H1 (cell line): ENCODE data around the gene CAMSAP1. TPM values are rescaled to one million over a fixed set of nuclear protein-coding genes. Genes with fewer than 3 reads are reported as not detected.

Experiments used
- CTCF ChIA-PET: fragments of 300-600 bp; sonication (Branson Sonifier 250); formaldehyde crosslinking; loops from one replicate; lab custom pipeline; 2021; ENCODE audit not compliant: partially characterized antibody; lab: Charles Lee
- POLR2A ChIA-PET: fragments of 300-600 bp; sonication (Branson Sonifier 250); formaldehyde crosslinking; loops from one replicate; lab custom pipeline; 2021; ENCODE audit warnings: inconsistent platforms; ENCODE audit not compliant: partially characterized antibody; lab: Charles Lee
- DNase-seq, 2 experiments: peaks; one replicate each; pipeline versions ENCODE4 v3.0.0 to v3.0.0-alpha.2; 2010 to 2022; ENCODE audit warnings: low spot score in 2 of 2, low read depth in 1 of 2, mixed read lengths in 1 of 2
- FAIRE-seq: peaks from 2 replicates; lab custom pipeline; 2011; peaks lifted over from hg19 to GRCh38; lab: Jason Lieb, UNC
- H2AFZ ChIP-seq: 2 replicates; pipeline ENCODE4 v1.8.1; 2012; ENCODE audit warnings: low read length, inconsistent platforms
- H2AK5ac ChIP-seq: 2 replicates; pipeline ENCODE4 v1.6.1; 2013; ENCODE audit warnings: low read depth, low read length
- H2BK120ac ChIP-seq: replicated peaks from 2 replicates; pipeline ENCODE3; 2013; ENCODE audit warnings: low read depth, low read length, inconsistent platforms
- H2BK12ac ChIP-seq: 2 replicates; pipeline ENCODE4 v1.6.1; 2013; ENCODE audit warnings: low read depth, low read length
- H2BK15ac ChIP-seq: 2 replicates; pipeline ENCODE4 v1.6.1; 2013; ENCODE audit warnings: low read length
- H2BK20ac ChIP-seq: 2 replicates; pipeline ENCODE4 v1.6.1; 2013; ENCODE audit warnings: low read length
- H2BK5ac ChIP-seq: 2 replicates; pipeline ENCODE4 v1.6.1; 2013; ENCODE audit warnings: low read depth, low read length
- H3K14ac ChIP-seq: 2 replicates; pipeline ENCODE4 v1.6.1; 2013; ENCODE audit warnings: inconsistent platforms; ENCODE audit not compliant: insufficient read length
- H3K18ac ChIP-seq: 2 replicates; pipeline ENCODE4 v1.6.1; 2013; ENCODE audit warnings: low read length; ENCODE audit errors: extremely low read depth
- H3K23ac ChIP-seq: 2 replicates; pipeline ENCODE4 v1.6.1; 2013; ENCODE audit warnings: inconsistent platforms; ENCODE audit not compliant: insufficient read length
- H3K23me2 ChIP-seq: 2 replicates; pipeline ENCODE4 v1.6.1; 2013; ENCODE audit warnings: low read depth, low read length
- H3K27ac ChIP-seq: 2 replicates; pipeline ENCODE4 v1.6.1; 2011; ENCODE audit warnings: low read depth, low read length, inconsistent platforms
- H3K27me3 ChIP-seq, 4 experiments: replicated peaks in 1 of 4; 1 replicate in 1 of 4; 2 replicates in 3 of 4; pipeline versions ENCODE4 v1.6.1 to v1.8.1; 2011 to 2013; ENCODE audit warnings: low read length in 3 of 4, mild to moderate bottlenecking in 3 of 4, inconsistent platforms in 2 of 4, mixed read lengths in 2 of 4, moderate library complexity in 1 of 4; ENCODE audit not compliant: control insufficient read depth in 3 of 4, insufficient read depth in 3 of 4; ENCODE audit errors: extremely low read depth in 1 of 4
- H3K36me3 ChIP-seq, 4 experiments: 2 replicates each; pipeline versions ENCODE4 v1.6.1 to v1.8.1; 2011 to 2013; ENCODE audit warnings: mild to moderate bottlenecking in 4 of 4, low read length in 3 of 4, moderate library complexity in 2 of 4, control low read depth in 1 of 4, inconsistent platforms in 1 of 4; ENCODE audit not compliant: insufficient read depth in 4 of 4, control insufficient read depth in 2 of 4
- H3K4ac ChIP-seq: replicated peaks from 2 replicates; pipeline ENCODE3; 2013; ENCODE audit warnings: low read length, low read depth, mixed read lengths, inconsistent platforms; ENCODE audit not compliant: insufficient read length
- H3K4me1 ChIP-seq, 4 experiments: replicated peaks in 1 of 4; 1 replicate in 1 of 4; 2 replicates in 3 of 4; pipeline versions ENCODE4 v1.6.1 to v1.8.1; 2011 to 2013; ENCODE audit warnings: low read length in 3 of 4, inconsistent platforms in 2 of 4, mixed read lengths in 1 of 4; ENCODE audit not compliant: insufficient read depth in 4 of 4, control insufficient read depth in 3 of 4
- H3K4me2 ChIP-seq, 2 experiments: 2 replicates each; pipeline versions ENCODE4 v1.6.1 to v1.8.1; 2011 to 2013; ENCODE audit warnings: low read depth in 2 of 2, low read length in 2 of 2, control low read depth in 1 of 2, inconsistent platforms in 1 of 2, mild to moderate bottlenecking in 1 of 2; ENCODE audit not compliant: insufficient read depth in 1 of 2
- H3K4me3 ChIP-seq, 4 experiments: fragments of 200-600, 300-600 bp in 1 of 4; sonication (generic), shearing (Covaris generic), sonication (Bioruptor Twin) in 1 of 4; 2 replicates each; pipeline versions ENCODE4 v1.5.1 to v1.8.1; 2011 to 2016; ENCODE audit warnings: low read length in 4 of 4, low read depth in 3 of 4, control low read depth in 2 of 4, inconsistent platforms in 2 of 4, mild to moderate bottlenecking in 2 of 4, mixed read lengths in 1 of 4, moderate library complexity in 1 of 4; ENCODE audit not compliant: insufficient read depth in 2 of 4; ENCODE audit errors: extremely low read depth in 1 of 4
- H3K56ac ChIP-seq: replicated peaks from 2 replicates; pipeline ENCODE3; 2013; ENCODE audit warnings: low read depth, mild to moderate bottlenecking, mixed read lengths, low read length, inconsistent platforms; ENCODE audit not compliant: insufficient read length
- H3K79me1 ChIP-seq: 2 replicates; pipeline ENCODE4 v1.6.1; 2013; ENCODE audit warnings: low read depth, low read length, control low read depth
- H3K79me2 ChIP-seq, 2 experiments: 2 replicates each; pipeline versions ENCODE4 v1.6.1 to v1.8.1; 2012 to 2013; ENCODE audit warnings: low read length in 2 of 2, mild to moderate bottlenecking in 2 of 2, inconsistent platforms in 1 of 2; ENCODE audit not compliant: insufficient read depth in 2 of 2, control insufficient read depth in 1 of 2
- H3K9ac ChIP-seq, 4 experiments: replicated peaks in 1 of 4; 1 replicate in 1 of 4; 2 replicates in 3 of 4; pipeline versions ENCODE4 v1.6.1 to v1.8.1; 2011 to 2013; ENCODE audit warnings: low read depth in 3 of 4, low read length in 3 of 4, control low read depth in 2 of 4, mild to moderate bottlenecking in 2 of 4, moderate library complexity in 2 of 4, inconsistent platforms in 1 of 4; ENCODE audit errors: extremely low read depth in 1 of 4
- H3K9me3 ChIP-seq, 2 experiments: 2 replicates each; pipeline versions ENCODE4 v1.6.1 to v1.8.1; 2012 to 2013; ENCODE audit warnings: mild to moderate bottlenecking in 2 of 2, moderate library complexity in 2 of 2, control low read depth in 1 of 2, inconsistent platforms in 1 of 2, low read depth in 1 of 2, low read length in 1 of 2, mixed read lengths in 1 of 2; ENCODE audit not compliant: insufficient read depth in 2 of 2
- H4K20me1 ChIP-seq, 2 experiments: replicated peaks in 1 of 2; 2 replicates each; pipeline versions ENCODE3 to v1.8.1; 2011 to 2013; ENCODE audit warnings: inconsistent platforms in 2 of 2, low read length in 2 of 2, mild to moderate bottlenecking in 1 of 2; ENCODE audit not compliant: insufficient read depth in 2 of 2, control insufficient read depth in 1 of 2
- H4K5ac ChIP-seq: 2 replicates; pipeline ENCODE4 v1.6.1; 2013; ENCODE audit warnings: low read length, low read depth, mixed read lengths, inconsistent platforms; ENCODE audit not compliant: insufficient read length
- H4K8ac ChIP-seq: 2 replicates; pipeline ENCODE4 v1.8.0; 2013; ENCODE audit warnings: mild to moderate bottlenecking, moderate library complexity, low read length, inconsistent platforms; ENCODE audit not compliant: insufficient read depth; ENCODE audit errors: extremely low read depth
- H4K91ac ChIP-seq: replicated peaks from 2 replicates; pipeline ENCODE3; 2013; ENCODE audit warnings: low read length, mixed read lengths, inconsistent platforms; ENCODE audit not compliant: insufficient read length
- CBX5 ChIP-seq: fragments of 300-800, 300-1000 bp; sonication (generic); IDR thresholded peaks from 2 replicates; pipeline ENCODE4 v1.7.1; 2016; ENCODE audit warnings: antibody characterized with exemption, low read length, low read depth
- CBX8 ChIP-seq: fragments of 300-800, 300-1000 bp; sonication (generic); IDR thresholded peaks from 2 replicates; pipeline ENCODE4 v1.7.1; 2016; ENCODE audit warnings: low read depth, low read length, borderline replicate concordance
- CTBP2 ChIP-seq: IDR thresholded peaks from 2 replicates; pipeline ENCODE4 v1.7.0; 2011; ENCODE audit warnings: borderline replicate concordance, mild to moderate bottlenecking, moderate library complexity, mixed read lengths, low read length; ENCODE audit not compliant: insufficient read depth, insufficient read length
- EZH2 ChIP-seq: fragments of 200-600 bp; sonication (generic); IDR thresholded peaks from 2 replicates; pipeline ENCODE4 v1.7.1; 2012; ENCODE audit warnings: low read depth, mild to moderate bottlenecking, moderate library complexity, low read length, inconsistent platforms; ENCODE audit not compliant: severe bottlenecking
- SAP30 ChIP-seq: fragments of 300-600 bp; sonication (generic); IDR thresholded peaks from 2 replicates; pipeline ENCODE4 v1.7.1; 2012; ENCODE audit warnings: low read length, moderate library complexity, mild to moderate bottlenecking, inconsistent platforms; ENCODE audit not compliant: insufficient read depth, insufficient replicate concordance
- SP1 ChIP-seq: IDR thresholded peaks from 2 replicates; pipeline ENCODE4 v1.6.1; 2011; ENCODE audit warnings: low read depth, low read length
- TAF1 ChIP-seq: IDR thresholded peaks from 2 replicates; pipeline ENCODE4 v1.6.1; 2011; ENCODE audit warnings: mild to moderate bottlenecking, low read depth, low read length
- WGBS, 2 experiments: shearing (Covaris generic) in 1 of 2; methylation state at CpG; one replicate each; pipeline versions ENCODE4 v1.1.6 to v1.1.7; 2013 to 2015; ENCODE audit warnings: low lambda C conversion rate in 2 of 2, mixed read lengths in 2 of 2, inconsistent platforms in 1 of 2, low coverage in 1 of 2, missing lambda C conversion rate in 1 of 2; ENCODE audit not compliant: insufficient replicate concordance in 2 of 2, insufficient coverage in 1 of 2, insufficient read length in 1 of 2; ENCODE audit errors: extremely low coverage in 1 of 2, missing lambda C conversion rate in 1 of 2; 5-methylcytosine and 5-hydroxymethylcytosine counted together
- polyA plus RNA-seq, 7 experiments: library from polyadenylated mRNA; depleted of rRNA in 3 of 7; stranded (reverse) in 5 of 7; unstranded in 2 of 7; fragments of >200 nt in 5 of 7; fragments of 200-250 nt in 2 of 7; gene quantifications; 1 replicate in 5 of 7; 2 replicates in 1 of 7; 4 replicates in 1 of 7; pipeline versions ENCODE4 v1.2.1 to v1.2.3, GENCODE V29; 2011 to 2013; ENCODE audit warnings: missing spikeins in 2 of 7, mixed read lengths in 2 of 7
- total RNA-seq: library from RNA; stranded (reverse); fragmentation: NEBNext Ultra II Directional; extraction: Animal tissue kit (Norgen Biotek cat#: 25700); gene quantifications from 2 replicates; pipeline ENCODE4 v1.2.1, GENCODE V29; 2021

The CAMSAP1 gene
- total and polyA plus RNA-seq, 2 of the 8 experiments (the other 6 are each of a cell fraction or from before 2014, with no cell fraction given): 13.4 to 44.0 TPM

- Histone ChIP-seq H3K27ac (no peak overlapping the region), H3K23me2 (no peaks in the 10 kb centered on the region), H2BK15ac (no peak overlapping the region), H3K9ac (no peak overlapping the region), H3K79me1 (peaks cover 33% of the 10 kb centered on the region), H3K4me2 (no peak overlapping the region), H3K9me3 (no peaks in the 10 kb centered on the region), H2BK120ac (no peak overlapping the region), H2BK20ac (no peak overlapping the region), H3K79me2 (peaks cover 17 to 99% of the 10 kb centered on the region in 2 experiments), H4K8ac (no peak overlapping the region), H3K27me3 (no peaks in the 10 kb centered on the region), H3K56ac (no peak overlapping the region), H3K4ac (no peak overlapping the region), H2AK5ac (no peak overlapping the region), H3K18ac (no peak overlapping the region), H2BK5ac (no peak overlapping the region), H3K36me3 (no peaks in the 10 kb centered on the region; a peak in 1 of 8 replicates), H4K5ac (no peak overlapping the region), H2AFZ (no peak overlapping the region), H3K4me1 (peaks cover 6 to 17% (median 11%) of the 10 kb centered on the region in 4 experiments), H4K20me1 (peaks cover 37 to 56% of the 10 kb centered on the region in 2 experiments)
- FAIRE-seq: no peak
- ChIA-PET POLR2A (no interaction called here), CTCF (interaction anchor here (1.0 kb wide), 1 partner anchor 13 kb away, joined by 3 read pairs; no protein-coding TSS in a partner anchor)
- 92% methylated on average over 8 of the region's 8 CpGs; no CpG with 5 or more reads in 1 of the 2 experiments for WGBS, 2 experiments
- TF ChIP-seq CBX8 (no peak), EZH2 (no peak), CTBP2 (no peak), CBX5 (no peak), SP1 (no peak), SAP30 (no peak), TAF1 (no peak)
- TF ChIP-seq, all 59 proteins: peak for 0
- Histone ChIP-seq H3K14ac (no peak overlapping the region), H3K23ac (no peak overlapping the region), H3K4me3 (no peak overlapping the region), H4K91ac (no peak overlapping the region), H2BK12ac (no peak overlapping the region)
- no peak for DNase-seq
Measured at GRCh38 chr9:135879619-135880018, 27.7 kb downstream of the CAMSAP1 start.
